HG02759 (cell line): Measurements from ENCODE around the gene SLC13A3.

Experiments used
- ATAC-seq: cut with Tn5 transposase; IDR thresholded peaks from one replicate; pipeline ENCODE4 v1.9.1; 2021; ENCODE audit warnings: mild to moderate bottlenecking, moderate library complexity; ENCODE audit not compliant: unreplicated experiment

Gene SLC13A3

GRCh38 chr20:46582648-46583047, 68.6 kb downstream of the SLC13A3 start:
- ATAC-seq, result no peak

GRCh38 chr20:46581391-46581790, 69.9 kb downstream of the SLC13A3 start:
- no peak for ATAC-seq

GRCh38 chr20:46580613-46581205, 70.5 kb downstream of the SLC13A3 start:
- no peak for ATAC-seq

GRCh38 chr20:46578745-46579144, 72.5 kb downstream of the SLC13A3 start:
- ATAC-seq, result no peak

- ATAC-seq, result no peak
Measured at GRCh38 chr20:46576774-46577395, 74.4 kb downstream of the SLC13A3 start.

GRCh38 chr20:46575937-46576461, 75.3 kb downstream of the SLC13A3 start:
- no peak for ATAC-seq

- ATAC-seq, result no peak
Measured at GRCh38 chr20:46575394-46575793, 75.9 kb downstream of the SLC13A3 start.

GRCh38 chr20:46573788-46574584, 77.3 kb downstream of the SLC13A3 start:
- no peak for ATAC-seq

- ATAC-seq, result no peak
Measured at GRCh38 chr20:46573234-46573633, 78.0 kb downstream of the SLC13A3 start.

GRCh38 chr20:46572790-46573189, 78.5 kb downstream of the SLC13A3 start:
- no peak for ATAC-seq

GRCh38 chr20:46572153-46572552, 79.1 kb downstream of the SLC13A3 start:
- ATAC-seq, result no peak

GRCh38 chr20:46571418-46571817, 79.8 kb downstream of the SLC13A3 start:
- no peak for ATAC-seq

GRCh38 chr20:46570956-46571355, 80.3 kb downstream of the SLC13A3 start:
- no peak for ATAC-seq

- no peak for ATAC-seq
Measured at GRCh38 chr20:46569961-46570360, 81.3 kb downstream of the SLC13A3 start.

GRCh38 chr20:46568570-46569129, 82.6 kb downstream of the SLC13A3 start:
- ATAC-seq, result no peak

GRCh38 chr20:46566125-46566524, 85.1 kb downstream of the SLC13A3 start:
- no peak for ATAC-seq

- ATAC-seq, result no peak
Measured at GRCh38 chr20:46564241-46564957, 86.9 kb downstream of the SLC13A3 start.

- ATAC-seq, result no peak
Measured at GRCh38 chr20:46563860-46564221, 87.4 kb downstream of the SLC13A3 start.

- no peak for ATAC-seq
Measured at GRCh38 chr20:46563170-46563859, 87.9 kb downstream of the SLC13A3 start.
